Measurements from ENCODE around the gene RPL6.
A peak's percentile ranks its signal among the peaks of the same experiment; 100 is the strongest.
"Not testable (repeated sequence)": the region's sequence is repeated elsewhere in the genome, so short reads cannot be mapped to it uniquely, and the experiment has no call there.

The RPL6 gene

GRCh38 chr12:112409064-112409905 is at the start of gene RPL6:
TSS of gene RPL6 (minus strand) at chr12:112409605. CDS start at chr12:112408656, 949 bp downstream.
- DNase-seq (ENCODE audit: low spot score) = peak; percentile 90

- no peak for DNase-seq (ENCODE audit: low spot score)
Measured at GRCh38 chr12:112458751-112459150, 49.3 kb upstream of the RPL6 start.

GRCh38 chr12:112458330-112458729 is 48.9 kb upstream of the RPL6 start:
- DNase-seq (ENCODE audit: low spot score) = no peak

GRCh38 chr12:112457142-112457541 is 47.7 kb upstream of the RPL6 start:
- not testable (repeated sequence) for DNase-seq (ENCODE audit: low spot score)

- DNase-seq (ENCODE audit: low spot score) = no peak
Measured at GRCh38 chr12:112456029-112456428, 46.6 kb upstream of the RPL6 start.

GRCh38 chr12:112450725-112451124 is 41.3 kb upstream of the RPL6 start:
- DNase-seq (ENCODE audit: low spot score) = no peak

GRCh38 chr12:112448165-112448564 is 38.8 kb upstream of the RPL6 start:
- DNase-seq (ENCODE audit: low spot score) = not testable (repeated sequence)

GRCh38 chr12:112447106-112447505 is 37.7 kb upstream of the RPL6 start:
- no peak for DNase-seq (ENCODE audit: low spot score)

GRCh38 chr12:112446008-112446725 is 36.8 kb upstream of the RPL6 start:
- DNase-seq (ENCODE audit: low spot score) = no peak

- no peak for DNase-seq (ENCODE audit: low spot score)
Measured at GRCh38 chr12:112443916-112444315, 34.5 kb upstream of the RPL6 start.

GRCh38 chr12:112440653-112441052 is 31.2 kb upstream of the RPL6 start:
- not testable (repeated sequence) for DNase-seq (ENCODE audit: low spot score)

- DNase-seq (ENCODE audit: low spot score) = no peak
Measured at GRCh38 chr12:112439769-112440168, 30.4 kb upstream of the RPL6 start.

GRCh38 chr12:112438645-112439044 is 29.2 kb upstream of the RPL6 start:
- DNase-seq (ENCODE audit: low spot score) = not testable (repeated sequence)

GRCh38 chr12:112433551-112433950 is 24.1 kb upstream of the RPL6 start:
- DNase-seq (ENCODE audit: low spot score) = no peak

- DNase-seq (ENCODE audit: low spot score) = no peak
Measured at GRCh38 chr12:112431965-112432364, 22.6 kb upstream of the RPL6 start.

GRCh38 chr12:112430929-112431328 is 21.5 kb upstream of the RPL6 start:
- no peak for DNase-seq (ENCODE audit: low spot score)

GRCh38 chr12:112427760-112428159 is 18.4 kb upstream of the RPL6 start:
- DNase-seq (ENCODE audit: low spot score) = no peak

- DNase-seq (ENCODE audit: low spot score) = no peak
Measured at GRCh38 chr12:112425582-112426382, 16.4 kb upstream of the RPL6 start.

- no peak for DNase-seq (ENCODE audit: low spot score)
Measured at GRCh38 chr12:112424126-112424525, 14.7 kb upstream of the RPL6 start.

GRCh38 chr12:112422531-112422930 is 13.1 kb upstream of the RPL6 start:
- no peak for DNase-seq (ENCODE audit: low spot score)

- DNase-seq (ENCODE audit: low spot score) = no peak
Measured at GRCh38 chr12:112421363-112421762, 12.0 kb upstream of the RPL6 start.

GRCh38 chr12:112420740-112421139 is 11.3 kb upstream of the RPL6 start:
- DNase-seq (ENCODE audit: low spot score) = no peak
